Measurements from ENCODE around the gene BLM. TPM values are rescaled to one million over a fixed set of nuclear protein-coding genes. Genes with fewer than 3 reads are reported as not detected.

The BLM gene
- total and polyA plus RNA-seq, 10 of the 15 experiments (the other 5 are each of a cell fraction or from before 2014, with no cell fraction given): 23.0 to 68.4 (median 43.9) TPM

GRCh38 chr15:90839187-90840071, 122.3 kb downstream of the BLM start (continued):
- TF ChIP-seq, protein P1, sequence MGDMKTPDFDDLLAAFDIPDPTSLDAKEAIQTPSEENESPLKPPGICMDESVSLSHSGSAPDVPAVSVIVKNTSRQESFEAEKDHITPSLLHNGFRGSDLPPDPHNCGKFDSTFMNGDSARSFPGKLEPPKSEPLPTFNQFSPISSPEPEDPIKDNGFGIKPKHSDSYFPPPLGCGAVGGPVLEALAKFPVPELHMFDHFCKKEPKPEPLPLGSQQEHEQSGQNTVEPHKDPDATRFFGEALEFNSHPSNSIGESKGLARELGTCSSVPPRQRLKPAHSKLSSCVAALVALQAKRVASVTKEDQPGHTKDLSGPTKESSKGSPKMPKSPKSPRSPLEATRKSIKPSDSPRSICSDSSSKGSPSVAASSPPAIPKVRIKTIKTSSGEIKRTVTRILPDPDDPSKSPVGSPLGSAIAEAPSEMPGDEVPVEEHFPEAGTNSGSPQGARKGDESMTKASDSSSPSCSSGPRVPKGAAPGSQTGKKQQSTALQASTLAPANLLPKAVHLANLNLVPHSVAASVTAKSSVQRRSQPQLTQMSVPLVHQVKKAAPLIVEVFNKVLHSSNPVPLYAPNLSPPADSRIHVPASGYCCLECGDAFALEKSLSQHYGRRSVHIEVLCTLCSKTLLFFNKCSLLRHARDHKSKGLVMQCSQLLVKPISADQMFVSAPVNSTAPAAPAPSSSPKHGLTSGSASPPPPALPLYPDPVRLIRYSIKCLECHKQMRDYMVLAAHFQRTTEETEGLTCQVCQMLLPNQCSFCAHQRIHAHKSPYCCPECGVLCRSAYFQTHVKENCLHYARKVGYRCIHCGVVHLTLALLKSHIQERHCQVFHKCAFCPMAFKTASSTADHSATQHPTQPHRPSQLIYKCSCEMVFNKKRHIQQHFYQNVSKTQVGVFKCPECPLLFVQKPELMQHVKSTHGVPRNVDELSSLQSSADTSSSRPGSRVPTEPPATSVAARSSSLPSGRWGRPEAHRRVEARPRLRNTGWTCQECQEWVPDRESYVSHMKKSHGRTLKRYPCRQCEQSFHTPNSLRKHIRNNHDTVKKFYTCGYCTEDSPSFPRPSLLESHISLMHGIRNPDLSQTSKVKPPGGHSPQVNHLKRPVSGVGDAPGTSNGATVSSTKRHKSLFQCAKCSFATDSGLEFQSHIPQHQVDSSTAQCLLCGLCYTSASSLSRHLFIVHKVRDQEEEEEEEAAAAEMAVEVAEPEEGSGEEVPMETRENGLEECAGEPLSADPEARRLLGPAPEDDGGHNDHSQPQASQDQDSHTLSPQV (IDR thresholded peaks at IDR 0.05): no peak
- TF ChIP-seq, protein P2, sequence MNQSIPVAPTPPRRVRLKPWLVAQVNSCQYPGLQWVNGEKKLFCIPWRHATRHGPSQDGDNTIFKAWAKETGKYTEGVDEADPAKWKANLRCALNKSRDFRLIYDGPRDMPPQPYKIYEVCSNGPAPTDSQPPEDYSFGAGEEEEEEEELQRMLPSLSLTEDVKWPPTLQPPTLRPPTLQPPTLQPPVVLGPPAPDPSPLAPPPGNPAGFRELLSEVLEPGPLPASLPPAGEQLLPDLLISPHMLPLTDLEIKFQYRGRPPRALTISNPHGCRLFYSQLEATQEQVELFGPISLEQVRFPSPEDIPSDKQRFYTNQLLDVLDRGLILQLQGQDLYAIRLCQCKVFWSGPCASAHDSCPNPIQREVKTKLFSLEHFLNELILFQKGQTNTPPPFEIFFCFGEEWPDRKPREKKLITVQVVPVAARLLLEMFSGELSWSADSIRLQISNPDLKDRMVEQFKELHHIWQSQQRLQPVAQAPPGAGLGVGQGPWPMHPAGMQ (IDR thresholded peaks at IDR 0.05; ENCODE audit: borderline replicate concordance): no peak
- TF ChIP-seq DPF2 (IDR thresholded peaks at IDR 0.05) (peak; percentile 37; the same call in 1 of the 2 replicates), ZNF384 (IDR thresholded peaks at IDR 0.05; ENCODE audit: borderline replicate concordance, low read depth, low read length) (peak; percentile 53; the same call in 1 of the 2 replicates), SREBF1 (IDR thresholded peaks at IDR 0.05; ENCODE audit: low read length) (no peak), MYB (IDR thresholded peaks at IDR 0.05; ENCODE audit: borderline replicate concordance, low read depth, low read length) (no peak), POLR2A (IDR thresholded peaks at IDR 0.05; ENCODE audit: low read depth, low read length) (peak; percentile 51), WRNIP1 (IDR thresholded peaks at IDR 0.05; ENCODE audit: borderline replicate concordance, low read depth, low read length) (no peak), RUNX3 (IDR thresholded peaks at IDR 0.05; ENCODE audit: low read length) (no peak), CHD1 (IDR thresholded peaks at IDR 0.05; ENCODE audit: low read depth, low read length) (no peak), MEF2B (IDR thresholded peaks at IDR 0.05; ENCODE audit: partially characterized antibody, poor library complexity, severe bottlenecking) (peak; percentile 74), HCFC1 (IDR thresholded peaks at IDR 0.05; ENCODE audit: low read length) (no peak), ETV6 (conservative IDR thresholded peaks at IDR 0.05 in 1 of 2, IDR thresholded peaks at IDR 0.05 in 1 of 2; ENCODE audit: borderline replicate concordance in 1 of 2, low read depth in 1 of 2) (no peak), RBBP5 (conservative IDR thresholded peaks at IDR 0.05) (no peak)
- TF ChIP-seq, protein P3, sequence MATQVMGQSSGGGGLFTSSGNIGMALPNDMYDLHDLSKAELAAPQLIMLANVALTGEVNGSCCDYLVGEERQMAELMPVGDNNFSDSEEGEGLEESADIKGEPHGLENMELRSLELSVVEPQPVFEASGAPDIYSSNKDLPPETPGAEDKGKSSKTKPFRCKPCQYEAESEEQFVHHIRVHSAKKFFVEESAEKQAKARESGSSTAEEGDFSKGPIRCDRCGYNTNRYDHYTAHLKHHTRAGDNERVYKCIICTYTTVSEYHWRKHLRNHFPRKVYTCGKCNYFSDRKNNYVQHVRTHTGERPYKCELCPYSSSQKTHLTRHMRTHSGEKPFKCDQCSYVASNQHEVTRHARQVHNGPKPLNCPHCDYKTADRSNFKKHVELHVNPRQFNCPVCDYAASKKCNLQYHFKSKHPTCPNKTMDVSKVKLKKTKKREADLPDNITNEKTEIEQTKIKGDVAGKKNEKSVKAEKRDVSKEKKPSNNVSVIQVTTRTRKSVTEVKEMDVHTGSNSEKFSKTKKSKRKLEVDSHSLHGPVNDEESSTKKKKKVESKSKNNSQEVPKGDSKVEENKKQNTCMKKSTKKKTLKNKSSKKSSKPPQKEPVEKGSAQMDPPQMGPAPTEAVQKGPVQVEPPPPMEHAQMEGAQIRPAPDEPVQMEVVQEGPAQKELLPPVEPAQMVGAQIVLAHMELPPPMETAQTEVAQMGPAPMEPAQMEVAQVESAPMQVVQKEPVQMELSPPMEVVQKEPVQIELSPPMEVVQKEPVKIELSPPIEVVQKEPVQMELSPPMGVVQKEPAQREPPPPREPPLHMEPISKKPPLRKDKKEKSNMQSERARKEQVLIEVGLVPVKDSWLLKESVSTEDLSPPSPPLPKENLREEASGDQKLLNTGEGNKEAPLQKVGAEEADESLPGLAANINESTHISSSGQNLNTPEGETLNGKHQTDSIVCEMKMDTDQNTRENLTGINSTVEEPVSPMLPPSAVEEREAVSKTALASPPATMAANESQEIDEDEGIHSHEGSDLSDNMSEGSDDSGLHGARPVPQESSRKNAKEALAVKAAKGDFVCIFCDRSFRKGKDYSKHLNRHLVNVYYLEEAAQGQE (IDR thresholded peaks at IDR 0.05; ENCODE audit: low read depth, low read length): no peak
- TF ChIP-seq, protein P4, sequence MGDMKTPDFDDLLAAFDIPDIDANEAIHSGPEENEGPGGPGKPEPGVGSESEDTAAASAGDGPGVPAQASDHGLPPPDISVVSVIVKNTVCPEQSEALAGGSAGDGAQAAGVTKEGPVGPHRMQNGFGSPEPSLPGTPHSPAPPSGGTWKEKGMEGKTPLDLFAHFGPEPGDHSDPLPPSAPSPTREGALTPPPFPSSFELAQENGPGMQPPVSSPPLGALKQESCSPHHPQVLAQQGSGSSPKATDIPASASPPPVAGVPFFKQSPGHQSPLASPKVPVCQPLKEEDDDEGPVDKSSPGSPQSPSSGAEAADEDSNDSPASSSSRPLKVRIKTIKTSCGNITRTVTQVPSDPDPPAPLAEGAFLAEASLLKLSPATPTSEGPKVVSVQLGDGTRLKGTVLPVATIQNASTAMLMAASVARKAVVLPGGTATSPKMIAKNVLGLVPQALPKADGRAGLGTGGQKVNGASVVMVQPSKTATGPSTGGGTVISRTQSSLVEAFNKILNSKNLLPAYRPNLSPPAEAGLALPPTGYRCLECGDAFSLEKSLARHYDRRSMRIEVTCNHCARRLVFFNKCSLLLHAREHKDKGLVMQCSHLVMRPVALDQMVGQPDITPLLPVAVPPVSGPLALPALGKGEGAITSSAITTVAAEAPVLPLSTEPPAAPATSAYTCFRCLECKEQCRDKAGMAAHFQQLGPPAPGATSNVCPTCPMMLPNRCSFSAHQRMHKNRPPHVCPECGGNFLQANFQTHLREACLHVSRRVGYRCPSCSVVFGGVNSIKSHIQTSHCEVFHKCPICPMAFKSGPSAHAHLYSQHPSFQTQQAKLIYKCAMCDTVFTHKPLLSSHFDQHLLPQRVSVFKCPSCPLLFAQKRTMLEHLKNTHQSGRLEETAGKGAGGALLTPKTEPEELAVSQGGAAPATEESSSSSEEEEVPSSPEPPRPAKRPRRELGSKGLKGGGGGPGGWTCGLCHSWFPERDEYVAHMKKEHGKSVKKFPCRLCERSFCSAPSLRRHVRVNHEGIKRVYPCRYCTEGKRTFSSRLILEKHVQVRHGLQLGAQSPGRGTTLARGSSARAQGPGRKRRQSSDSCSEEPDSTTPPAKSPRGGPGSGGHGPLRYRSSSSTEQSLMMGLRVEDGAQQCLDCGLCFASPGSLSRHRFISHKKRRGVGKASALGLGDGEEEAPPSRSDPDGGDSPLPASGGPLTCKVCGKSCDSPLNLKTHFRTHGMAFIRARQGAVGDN (IDR thresholded peaks at IDR 0.05): no peak

Measured in GM12878 (cell line).